Stomach (tissue), 9 donors: Measurements from ENCODE around the gene CAPZB. TPM values are rescaled to one million over a fixed set of nuclear protein-coding genes. Genes with fewer than 3 reads are reported as not detected.
A peak's percentile ranks its signal among the peaks of the same experiment; 100 is the strongest.

Source experiments
- DNase-seq, 2 donors: peaks; one replicate each; pipeline versions ENCODE4 v3.0.0 to v3.0.0-alpha.2; 2013 to 2019
- H3K27ac ChIP-seq, 5 donors: fragments of 200-600 bp in 4 of 5; sonication (generic) in 4 of 5; one replicate each; pipeline ENCODE4 v1.5.1; 2013 to 2019; ENCODE audit warnings: mild to moderate bottlenecking in 1 of 5, moderate library complexity in 1 of 5
- H3K27me3 ChIP-seq, 3 donors: fragments of 200-600 bp; sonication (generic); one replicate each; pipeline ENCODE4 v1.5.1; 2017 to 2019; ENCODE audit warnings: mixed run types in 1 of 3
- H3K36me3 ChIP-seq, 4 donors: fragments of 200-600 bp; sonication (generic); 1 replicate in 3 of 4; 2 replicates in 1 of 4; pipeline ENCODE4 v1.5.1; 2016 to 2019
- H3K4me1 ChIP-seq, 4 donors: fragments of 200-600 bp; sonication (generic); one replicate each; pipeline ENCODE4 v1.5.1; 2016 to 2019
- H3K4me3 ChIP-seq, 4 donors: fragments of 200-600 bp; sonication (generic) in 3 of 4; one replicate each; pipeline ENCODE4 v1.5.1; 2016 to 2019; ENCODE audit warnings: mild to moderate bottlenecking in 1 of 4
- H3K9me3 ChIP-seq, 4 donors: fragments of 200-600 bp; sonication (generic); one replicate each; pipeline ENCODE4 v1.5.1; 2016 to 2019
- EP300 ChIP-seq: sonication (generic); formaldehyde crosslinking; IDR thresholded peaks from one replicate; pipeline ENCODE4 v1.6.1; 2017; ENCODE audit warnings: antibody characterized with exemption
- POLR2A ChIP-seq, 4 donors: fragments of 450-650 bp; IDR thresholded peaks; one replicate each; pipeline ENCODE4 v1.6.1; 2016; ENCODE audit warnings: antibody characterized with exemption in 4 of 4, control low read depth in 2 of 4, mild to moderate bottlenecking in 1 of 4, moderate library complexity in 1 of 4
- POLR2AphosphoS5 ChIP-seq, 3 donors: sonication (generic); formaldehyde crosslinking; IDR thresholded peaks; one replicate each; pipeline ENCODE4 v1.6.1; 2016; ENCODE audit warnings: antibody characterized with exemption in 3 of 3
- WGBS, 5 donors: extraction: QIAGEN DNeasy Blood & Tissue Kit in 3 of 5; methylation state at CpG; one replicate each; pipeline versions ENCODE4 v1.1.5 to v1.1.7; 2013 to 2018; 5-methylcytosine and 5-hydroxymethylcytosine counted together
- intact Hi-C: fragments of 100-400 bp; cut with DNase I; formaldehyde crosslinking; loops from one replicate; pipeline ENCODE4 v1.15.1; 2023; ENCODE audit warnings: low total_unique reads
- polyA plus RNA-seq, 3 donors: library from polyadenylated mRNA; stranded (reverse); fragments of 200-250 nt; gene quantifications; one replicate each; pipeline ENCODE4 v1.2.3, GENCODE V29; 2013
- total RNA-seq, 5 donors: library from RNA; depleted of rRNA; stranded (reverse); fragments of >200 nt; gene quantifications; one replicate each; pipeline versions ENCODE4 v1.1.0 to v1.2.3, GENCODE V29; 2014 to 2016
- TF ChIP-seq, protein P1 (sequence below), 7 experiments: fragments of 450-650 bp in 4 of 7; fragments of 200-600 bp in 3 of 7; sonication (generic) in 3 of 7; IDR thresholded peaks; one replicate each; pipeline ENCODE4 v1.5.1; 2016 to 2019; ENCODE audit warnings: antibody characterized with exemption in 7 of 7, control low read depth in 2 of 7, mild to moderate bottlenecking in 1 of 7
- donor health status: healthy with polysubstance abuse.
- donor health status: Bipolar disorder and iron deficiency.
- donor health status: healthy.

Gene CAPZB
- total and polyA plus RNA-seq, 8 donors: 84.9 to 345 (median 155) TPM

GRCh38 chr1:19414515-19415121, 70.7 kb downstream of the CAPZB start:
- peaks cover 53 to 97% (median 73%) of the 10 kb centered on the region in 4 donors for H3K4me1 ChIP-seq
- H3K36me3 ChIP-seq: peaks cover 15 to 34% (median 20%) of the 10 kb centered on the region in 4 donors
- peak in 1 of 2 donors; percentile 76 for DNase-seq
- H3K27ac ChIP-seq: peak overlapping the region; percentile 43 to 87 (median 59)
- intact Hi-C loops: no loop called here
- TF ChIP-seq EP300 (no peak), POLR2AphosphoS5 (IDR thresholded peaks at IDR 0.05) (peak in 1 of 3 donors; percentile 70)
- no peak overlapping the region for H3K4me3 ChIP-seq
- no peaks in the 10 kb centered on the region for H3K9me3 ChIP-seq
- no peaks in the 10 kb centered on the region for H3K27me3 ChIP-seq
- WGBS, 5 donors: 47 to 57% (median 56%) methylated on average over 2 of the region's 2 CpGs

GRCh38 chr1:19413999-19414398, 71.3 kb downstream of the CAPZB start:
- no peak for DNase-seq
- TF ChIP-seq, protein P1, sequence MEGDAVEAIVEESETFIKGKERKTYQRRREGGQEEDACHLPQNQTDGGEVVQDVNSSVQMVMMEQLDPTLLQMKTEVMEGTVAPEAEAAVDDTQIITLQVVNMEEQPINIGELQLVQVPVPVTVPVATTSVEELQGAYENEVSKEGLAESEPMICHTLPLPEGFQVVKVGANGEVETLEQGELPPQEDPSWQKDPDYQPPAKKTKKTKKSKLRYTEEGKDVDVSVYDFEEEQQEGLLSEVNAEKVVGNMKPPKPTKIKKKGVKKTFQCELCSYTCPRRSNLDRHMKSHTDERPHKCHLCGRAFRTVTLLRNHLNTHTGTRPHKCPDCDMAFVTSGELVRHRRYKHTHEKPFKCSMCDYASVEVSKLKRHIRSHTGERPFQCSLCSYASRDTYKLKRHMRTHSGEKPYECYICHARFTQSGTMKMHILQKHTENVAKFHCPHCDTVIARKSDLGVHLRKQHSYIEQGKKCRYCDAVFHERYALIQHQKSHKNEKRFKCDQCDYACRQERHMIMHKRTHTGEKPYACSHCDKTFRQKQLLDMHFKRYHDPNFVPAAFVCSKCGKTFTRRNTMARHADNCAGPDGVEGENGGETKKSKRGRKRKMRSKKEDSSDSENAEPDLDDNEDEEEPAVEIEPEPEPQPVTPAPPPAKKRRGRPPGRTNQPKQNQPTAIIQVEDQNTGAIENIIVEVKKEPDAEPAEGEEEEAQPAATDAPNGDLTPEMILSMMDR (IDR thresholded peaks at IDR 0.05): no peak
- TF ChIP-seq EP300: no peak
- TF ChIP-seq POLR2A (IDR thresholded peaks at IDR 0.05): no peak
- TF ChIP-seq POLR2AphosphoS5 (IDR thresholded peaks at IDR 0.05): no peak
- Histone ChIP-seq H3K27ac (peak overlapping the region; percentile 37 to 87 (median 56)), H3K36me3 (peaks cover 8 to 28% (median 14%) of the 10 kb centered on the region in 4 donors), H3K4me1 (peaks cover 48 to 91% (median 70%) of the 10 kb centered on the region in 4 donors), H3K27me3 (no peaks in the 10 kb centered on the region), H3K9me3 (no peaks in the 10 kb centered on the region), H3K4me3 (no peak overlapping the region)
- WGBS, 5 donors: 75 to 89% (median 83%) methylated on average over 12 of the region's 12 CpGs
- intact Hi-C loops: no loop called here

- Histone ChIP-seq H3K4me3 (no peak overlapping the region), H3K27ac (peak overlapping the region in 4 of 5 donors; percentile 38 to 87 (median 70)), H3K9me3 (no peaks in the 10 kb centered on the region), H3K4me1 (peaks cover 56 to 94% (median 75%) of the 10 kb centered on the region in 4 donors), H3K27me3 (no peaks in the 10 kb centered on the region), H3K36me3 (peaks cover 0 to 15% (median 7%) of the 10 kb centered on the region in 4 donors)
- WGBS, 5 donors: 44 to 61% (median 49%) methylated on average over 8 of the region's 8 CpGs
- intact Hi-C loops: no loop called here
- peak in 1 of 2 donors; percentile 49 for DNase-seq
- TF ChIP-seq, protein P1 (IDR thresholded peaks at IDR 0.05): no peak
- TF ChIP-seq POLR2A (IDR thresholded peaks at IDR 0.05) (no peak), EP300 (no peak), POLR2AphosphoS5 (IDR thresholded peaks at IDR 0.05) (no peak)
Observed at GRCh38 chr1:19412654-19413053, 72.7 kb downstream of the CAPZB start.

DNA sequence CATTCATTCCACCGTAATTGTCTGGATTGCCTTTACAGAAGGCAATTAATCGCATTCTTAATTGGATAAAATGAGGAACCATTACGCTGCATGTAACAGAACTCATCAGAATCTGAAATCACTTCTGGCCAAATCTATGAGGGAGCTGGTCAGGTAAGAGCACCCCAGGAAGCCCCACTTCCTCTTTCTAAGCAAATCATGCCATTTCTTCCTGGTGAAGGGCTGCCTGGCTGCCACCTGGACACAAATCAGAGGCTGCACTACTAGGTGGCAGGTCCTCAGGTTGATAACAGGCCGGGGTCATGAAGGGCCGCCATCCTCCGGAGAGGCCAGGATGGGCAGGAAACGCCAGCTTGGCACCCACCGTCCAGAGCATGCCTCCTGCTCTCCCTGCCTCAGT, 73.7 kb downstream of the CAPZB start:
- TF ChIP-seq POLR2A (IDR thresholded peaks at IDR 0.05) (no peak), POLR2AphosphoS5 (IDR thresholded peaks at IDR 0.05) (no peak), EP300 (no peak)
- TF ChIP-seq, protein P1 (IDR thresholded peaks at IDR 0.05): no peak
- no peak for DNase-seq

DNA sequence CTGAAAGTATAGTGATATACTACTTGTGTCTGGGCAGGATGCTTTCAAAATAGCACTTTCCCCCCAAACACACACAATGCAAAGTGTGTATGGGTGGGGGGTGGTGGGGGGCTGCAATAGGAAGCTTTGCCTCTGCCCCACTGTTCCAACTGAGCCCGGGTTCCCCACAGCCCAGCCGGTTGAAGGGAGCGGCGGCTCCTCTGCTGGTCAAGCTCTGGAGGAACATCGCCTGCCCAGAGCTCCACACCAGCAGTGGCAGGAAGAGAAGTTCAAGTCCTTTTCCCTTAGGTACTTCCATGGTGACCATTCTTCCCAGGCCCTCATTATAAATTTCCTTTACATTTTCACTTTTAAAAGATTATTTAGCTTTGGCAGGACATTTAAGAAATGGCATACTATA, 74.9 kb downstream of the CAPZB start:
- TF ChIP-seq, protein P1 (IDR thresholded peaks at IDR 0.05): no peak
- TF ChIP-seq POLR2A (IDR thresholded peaks at IDR 0.05) (no peak), POLR2AphosphoS5 (IDR thresholded peaks at IDR 0.05) (no peak), EP300 (no peak)
- H3K27ac ChIP-seq: peak overlapping the region in 3 of 5 donors; percentile 38 to 87 (median 44)
- 78 to 93% (median 87%) methylated on average over 5 of the region's 5 CpGs for WGBS, 5 donors
- no peak overlapping the region for H3K4me3 ChIP-seq
- H3K27me3 ChIP-seq: no peaks in the 10 kb centered on the region
- peaks cover 47 to 90% (median 73%) of the 10 kb centered on the region in 4 donors for H3K4me1 ChIP-seq
- H3K36me3 ChIP-seq: peaks cover 0 to 9% (median 5%) of the 10 kb centered on the region in 4 donors
- H3K9me3 ChIP-seq: no peaks in the 10 kb centered on the region
- intact Hi-C loops: no loop called here
- no peak for DNase-seq

More for the DNA sequence above, 73.7 kb downstream of the CAPZB start:
- Histone ChIP-seq H3K4me1 (peaks cover 52 to 91% (median 71%) of the 10 kb centered on the region in 4 donors), H3K4me3 (no peak overlapping the region), H3K27ac (peak overlapping the region in 4 of 5 donors; percentile 31 to 87 (median 44)), H3K36me3 (peaks cover 0 to 13% (median 5%) of the 10 kb centered on the region in 4 donors), H3K9me3 (no peaks in the 10 kb centered on the region), H3K27me3 (no peaks in the 10 kb centered on the region)
- WGBS, 5 donors: 57 to 70% (median 66%) methylated on average over 8 of the region's 8 CpGs
- intact Hi-C loops: no loop called here
